Measurements from ENCODE around the gene ZKSCAN7.

- TF ChIP-seq, protein P1, sequence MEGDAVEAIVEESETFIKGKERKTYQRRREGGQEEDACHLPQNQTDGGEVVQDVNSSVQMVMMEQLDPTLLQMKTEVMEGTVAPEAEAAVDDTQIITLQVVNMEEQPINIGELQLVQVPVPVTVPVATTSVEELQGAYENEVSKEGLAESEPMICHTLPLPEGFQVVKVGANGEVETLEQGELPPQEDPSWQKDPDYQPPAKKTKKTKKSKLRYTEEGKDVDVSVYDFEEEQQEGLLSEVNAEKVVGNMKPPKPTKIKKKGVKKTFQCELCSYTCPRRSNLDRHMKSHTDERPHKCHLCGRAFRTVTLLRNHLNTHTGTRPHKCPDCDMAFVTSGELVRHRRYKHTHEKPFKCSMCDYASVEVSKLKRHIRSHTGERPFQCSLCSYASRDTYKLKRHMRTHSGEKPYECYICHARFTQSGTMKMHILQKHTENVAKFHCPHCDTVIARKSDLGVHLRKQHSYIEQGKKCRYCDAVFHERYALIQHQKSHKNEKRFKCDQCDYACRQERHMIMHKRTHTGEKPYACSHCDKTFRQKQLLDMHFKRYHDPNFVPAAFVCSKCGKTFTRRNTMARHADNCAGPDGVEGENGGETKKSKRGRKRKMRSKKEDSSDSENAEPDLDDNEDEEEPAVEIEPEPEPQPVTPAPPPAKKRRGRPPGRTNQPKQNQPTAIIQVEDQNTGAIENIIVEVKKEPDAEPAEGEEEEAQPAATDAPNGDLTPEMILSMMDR (IDR thresholded peaks at IDR 0.05; ENCODE audit: insufficient read depth, low read length), result no peak
- no peak for TF ChIP-seq POLR2AphosphoS5 (IDR thresholded peaks at IDR 0.05; ENCODE audit: low read depth)
- TF ChIP-seq, protein P2, sequence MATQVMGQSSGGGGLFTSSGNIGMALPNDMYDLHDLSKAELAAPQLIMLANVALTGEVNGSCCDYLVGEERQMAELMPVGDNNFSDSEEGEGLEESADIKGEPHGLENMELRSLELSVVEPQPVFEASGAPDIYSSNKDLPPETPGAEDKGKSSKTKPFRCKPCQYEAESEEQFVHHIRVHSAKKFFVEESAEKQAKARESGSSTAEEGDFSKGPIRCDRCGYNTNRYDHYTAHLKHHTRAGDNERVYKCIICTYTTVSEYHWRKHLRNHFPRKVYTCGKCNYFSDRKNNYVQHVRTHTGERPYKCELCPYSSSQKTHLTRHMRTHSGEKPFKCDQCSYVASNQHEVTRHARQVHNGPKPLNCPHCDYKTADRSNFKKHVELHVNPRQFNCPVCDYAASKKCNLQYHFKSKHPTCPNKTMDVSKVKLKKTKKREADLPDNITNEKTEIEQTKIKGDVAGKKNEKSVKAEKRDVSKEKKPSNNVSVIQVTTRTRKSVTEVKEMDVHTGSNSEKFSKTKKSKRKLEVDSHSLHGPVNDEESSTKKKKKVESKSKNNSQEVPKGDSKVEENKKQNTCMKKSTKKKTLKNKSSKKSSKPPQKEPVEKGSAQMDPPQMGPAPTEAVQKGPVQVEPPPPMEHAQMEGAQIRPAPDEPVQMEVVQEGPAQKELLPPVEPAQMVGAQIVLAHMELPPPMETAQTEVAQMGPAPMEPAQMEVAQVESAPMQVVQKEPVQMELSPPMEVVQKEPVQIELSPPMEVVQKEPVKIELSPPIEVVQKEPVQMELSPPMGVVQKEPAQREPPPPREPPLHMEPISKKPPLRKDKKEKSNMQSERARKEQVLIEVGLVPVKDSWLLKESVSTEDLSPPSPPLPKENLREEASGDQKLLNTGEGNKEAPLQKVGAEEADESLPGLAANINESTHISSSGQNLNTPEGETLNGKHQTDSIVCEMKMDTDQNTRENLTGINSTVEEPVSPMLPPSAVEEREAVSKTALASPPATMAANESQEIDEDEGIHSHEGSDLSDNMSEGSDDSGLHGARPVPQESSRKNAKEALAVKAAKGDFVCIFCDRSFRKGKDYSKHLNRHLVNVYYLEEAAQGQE (IDR thresholded peaks at IDR 0.05; ENCODE audit: insufficient replicate concordance, low read depth), result no peak
- TF ChIP-seq SPI1 (IDR thresholded peaks at IDR 0.05; ENCODE audit: borderline replicate concordance, low read depth), result no peak
Observed at GRCh38 chr3:44561076-44561475, 6.1 kb downstream of the ZKSCAN7 start.

Measured in HL-60 (cell line).